ENCODE measurements around the gene PHKB.

DNA sequence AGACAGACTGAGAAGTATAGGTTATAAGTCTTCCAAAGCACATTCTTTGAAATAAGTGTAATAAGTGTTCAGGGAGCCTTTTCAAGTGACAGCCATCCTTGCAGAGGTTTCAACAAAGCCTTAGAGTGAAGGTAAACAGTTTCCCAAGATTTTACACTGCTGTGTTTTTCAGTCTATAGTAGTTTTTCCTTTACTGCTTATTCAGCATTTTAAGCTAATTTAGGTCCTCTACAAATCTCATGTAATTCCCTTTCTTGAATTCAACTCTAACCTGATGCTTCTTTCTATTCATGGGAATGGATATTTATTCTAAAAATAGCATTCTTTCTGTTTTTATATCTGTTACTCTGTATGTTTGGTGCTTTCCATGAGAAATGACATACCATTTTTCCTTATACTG, 211.3 kb downstream of the PHKB start:
- TF ChIP-seq, protein P1, sequence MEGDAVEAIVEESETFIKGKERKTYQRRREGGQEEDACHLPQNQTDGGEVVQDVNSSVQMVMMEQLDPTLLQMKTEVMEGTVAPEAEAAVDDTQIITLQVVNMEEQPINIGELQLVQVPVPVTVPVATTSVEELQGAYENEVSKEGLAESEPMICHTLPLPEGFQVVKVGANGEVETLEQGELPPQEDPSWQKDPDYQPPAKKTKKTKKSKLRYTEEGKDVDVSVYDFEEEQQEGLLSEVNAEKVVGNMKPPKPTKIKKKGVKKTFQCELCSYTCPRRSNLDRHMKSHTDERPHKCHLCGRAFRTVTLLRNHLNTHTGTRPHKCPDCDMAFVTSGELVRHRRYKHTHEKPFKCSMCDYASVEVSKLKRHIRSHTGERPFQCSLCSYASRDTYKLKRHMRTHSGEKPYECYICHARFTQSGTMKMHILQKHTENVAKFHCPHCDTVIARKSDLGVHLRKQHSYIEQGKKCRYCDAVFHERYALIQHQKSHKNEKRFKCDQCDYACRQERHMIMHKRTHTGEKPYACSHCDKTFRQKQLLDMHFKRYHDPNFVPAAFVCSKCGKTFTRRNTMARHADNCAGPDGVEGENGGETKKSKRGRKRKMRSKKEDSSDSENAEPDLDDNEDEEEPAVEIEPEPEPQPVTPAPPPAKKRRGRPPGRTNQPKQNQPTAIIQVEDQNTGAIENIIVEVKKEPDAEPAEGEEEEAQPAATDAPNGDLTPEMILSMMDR (IDR thresholded peaks at IDR 0.05): no peak
- TF ChIP-seq POLR2A (IDR thresholded peaks at IDR 0.05): no peak

Measured in thyroid gland (tissue), 4 donors.